Choroid plexus epithelial cell (primary cell): ENCODE measurements around the gene DCDC2.

Experiments used
- DNase-seq: peaks from one replicate; pipeline ENCODE4 v3.0.0-alpha.2; 2010; ENCODE audit warnings: low read depth
- H3K4me3 ChIP-seq: 2 replicates; pipeline ENCODE4 v1.5.1; 2011; ENCODE audit warnings: low read depth, mild to moderate bottlenecking, control low read depth, low read length, moderate library complexity
- CTCF ChIP-seq: conservative IDR thresholded peaks from 2 replicates; pipeline ENCODE4 v1.5.1; 2011; ENCODE audit warnings: low read depth, mild to moderate bottlenecking, control low read depth, inconsistent platforms, low read length, moderate library complexity

The DCDC2 gene

GRCh38 chr6:24126586-24127192 lies 231.2 kb downstream of the DCDC2 start:
- no peak overlapping the region for H3K4me3 ChIP-seq
- no peak for TF ChIP-seq CTCF
- DNase-seq, result peak; percentile 78

GRCh38 chr6:24125980-24126379 lies 231.9 kb downstream of the DCDC2 start, which contains the start of gene NRSN1:
Gene NRSN1 (plus strand): TSS chr6:24126215. CDS start chr6:24134328, 8,113 bp downstream.
- no peak within 1 kb of the TSS for H3K4me3 ChIP-seq
- DNase-seq, result no peak
- no peak for TF ChIP-seq CTCF

GRCh38 chr6:24122139-24122538 lies 235.7 kb downstream of the DCDC2 start:
- DNase-seq, result no peak
- no peak overlapping the region for H3K4me3 ChIP-seq
- TF ChIP-seq CTCF, result no peak
